Measurements from ENCODE around the gene GIMAP8.
"Not testable (repeated sequence)": the region's sequence is repeated elsewhere in the genome, so short reads cannot be mapped to it uniquely, and the experiment has no call there.

GIMAP8 gene

GRCh38 chr7:150464962-150465361 is 14.5 kb downstream of the GIMAP8 start:
- no peak for DNase-seq (ENCODE audit: low read depth, low spot score)

DNA sequence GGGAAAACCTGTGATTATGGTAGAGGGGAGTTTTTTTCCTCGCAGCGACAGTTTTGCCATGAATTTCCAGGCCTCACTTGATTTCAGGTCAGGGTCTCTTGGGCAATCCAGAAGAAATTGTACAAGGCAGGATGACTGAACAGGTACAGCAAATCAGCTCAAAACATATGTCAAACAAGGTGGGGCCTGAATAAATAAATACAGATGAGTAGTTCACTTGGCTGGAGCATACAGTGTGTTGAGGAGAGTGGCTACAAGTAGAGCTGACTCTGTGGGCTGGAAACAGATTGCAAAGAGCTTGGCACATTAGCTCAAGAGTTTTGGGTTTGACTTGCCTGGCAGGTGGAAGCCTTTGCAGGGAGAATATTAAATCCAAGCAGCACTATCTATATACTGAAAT is 15.0 kb downstream of the GIMAP8 start:
- DNase-seq (ENCODE audit: low read depth, low spot score) = no peak

DNA sequence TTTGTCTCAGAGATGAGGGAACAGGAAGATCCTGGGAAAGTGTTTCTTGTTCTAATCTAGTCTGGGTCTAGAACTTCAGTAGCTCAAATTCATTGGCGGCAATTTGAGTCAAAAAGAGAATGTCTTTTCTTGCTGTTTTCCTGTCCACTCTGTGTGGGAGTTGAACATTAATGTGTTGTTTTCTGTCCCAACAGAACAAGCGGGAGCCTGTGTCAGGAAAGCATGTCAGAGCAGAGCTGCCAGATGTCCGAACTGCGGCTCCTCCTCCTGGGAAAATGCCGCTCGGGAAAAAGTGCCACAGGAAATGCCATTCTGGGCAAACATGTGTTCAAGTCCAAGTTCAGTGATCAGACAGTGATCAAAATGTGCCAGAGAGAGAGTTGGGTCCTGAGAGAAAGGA is 16.0 kb downstream of the GIMAP8 start:
- DNase-seq (ENCODE audit: low read depth, low spot score) = no peak

GRCh38 chr7:150468241-150468640 is 17.8 kb downstream of the GIMAP8 start:
- DNase-seq (ENCODE audit: low read depth, low spot score) = no peak

DNA sequence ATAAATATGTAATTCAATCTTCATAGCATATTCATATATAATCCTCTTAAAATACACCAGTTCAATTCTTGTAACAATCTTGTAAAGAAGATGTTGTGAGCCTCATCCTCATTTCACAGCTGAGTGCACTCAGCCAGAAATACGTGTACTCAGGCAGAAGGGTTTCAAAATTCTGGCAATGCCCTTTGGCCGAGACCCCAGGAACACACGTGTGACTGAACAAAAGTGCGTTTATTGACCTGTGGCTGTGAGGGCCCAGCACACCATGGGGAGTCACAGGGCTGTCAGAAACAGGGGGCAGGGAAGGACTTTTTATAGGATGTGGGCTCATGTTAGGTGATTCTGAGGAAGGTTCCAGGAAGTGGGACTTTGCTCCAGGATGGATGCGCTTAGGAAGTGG is 21.5 kb downstream of the GIMAP8 start:
- DNase-seq (ENCODE audit: low read depth, low spot score) = no peak

DNA sequence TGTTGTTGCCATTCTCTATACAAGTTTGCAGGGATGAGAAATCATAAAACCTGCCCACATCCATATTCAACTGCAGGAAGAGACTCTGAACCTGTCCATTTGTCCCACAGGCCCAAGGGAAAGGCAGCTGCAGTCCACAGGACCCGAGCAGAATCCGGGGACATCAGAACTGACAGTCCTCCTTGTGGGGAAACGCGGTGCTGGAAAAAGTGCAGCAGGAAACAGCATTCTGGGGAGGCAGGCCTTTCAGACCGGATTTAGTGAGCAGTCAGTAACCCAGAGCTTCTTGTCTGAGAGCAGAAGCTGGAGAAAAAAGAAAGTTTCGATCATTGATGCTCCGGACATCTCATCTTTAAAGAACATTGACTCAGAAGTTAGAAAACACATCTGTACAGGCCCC is 23.5 kb downstream of the GIMAP8 start:
- no peak for DNase-seq (ENCODE audit: low read depth, low spot score)

GRCh38 chr7:150476285-150476684 is 25.9 kb downstream of the GIMAP8 start:
- no peak for DNase-seq (ENCODE audit: low read depth, low spot score)

DNA sequence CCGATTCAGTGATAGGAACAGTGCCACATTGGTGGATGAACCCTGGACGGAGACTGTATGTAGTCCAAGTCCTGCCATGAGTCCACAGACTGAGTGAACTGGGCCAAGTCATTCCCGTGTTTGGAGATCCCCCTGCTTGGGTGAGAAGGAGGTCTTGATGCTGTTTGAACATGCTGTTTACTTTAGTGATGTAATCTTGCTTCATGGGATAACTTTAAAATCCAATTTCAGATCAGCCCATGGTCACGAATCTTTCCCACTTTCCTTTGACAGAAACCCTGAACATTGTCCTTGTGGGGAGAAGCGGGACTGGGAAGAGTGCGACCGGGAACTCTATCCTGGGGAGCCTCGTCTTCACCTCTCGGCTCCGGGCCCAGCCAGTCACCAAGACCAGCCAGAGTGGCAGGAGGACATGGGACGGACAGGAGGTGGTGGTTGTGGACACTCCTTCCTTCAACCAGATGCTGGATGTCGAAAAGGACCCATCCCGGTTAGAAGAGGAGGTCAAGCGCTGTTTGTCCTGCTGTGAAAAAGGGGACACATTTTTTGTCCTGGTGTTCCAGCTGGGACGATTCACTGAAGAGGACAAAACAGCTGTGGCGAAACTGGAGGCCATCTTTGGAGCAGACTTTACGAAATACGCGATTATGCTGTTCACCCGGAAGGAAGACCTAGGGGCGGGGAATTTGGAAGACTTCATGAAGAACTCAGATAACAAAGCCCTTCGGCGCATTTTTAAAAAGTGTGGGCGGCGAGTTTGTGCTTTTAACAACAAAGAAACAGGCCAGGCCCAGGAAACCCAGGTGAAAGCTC is 26.6 kb downstream of the GIMAP8 start:
- DNase-seq (ENCODE audit: low read depth, low spot score) = peak; percentile 3

- no peak for DNase-seq (ENCODE audit: low read depth, low spot score)
Observed at GRCh38 chr7:150479023-150479716, 28.7 kb downstream of the GIMAP8 start.

DNA sequence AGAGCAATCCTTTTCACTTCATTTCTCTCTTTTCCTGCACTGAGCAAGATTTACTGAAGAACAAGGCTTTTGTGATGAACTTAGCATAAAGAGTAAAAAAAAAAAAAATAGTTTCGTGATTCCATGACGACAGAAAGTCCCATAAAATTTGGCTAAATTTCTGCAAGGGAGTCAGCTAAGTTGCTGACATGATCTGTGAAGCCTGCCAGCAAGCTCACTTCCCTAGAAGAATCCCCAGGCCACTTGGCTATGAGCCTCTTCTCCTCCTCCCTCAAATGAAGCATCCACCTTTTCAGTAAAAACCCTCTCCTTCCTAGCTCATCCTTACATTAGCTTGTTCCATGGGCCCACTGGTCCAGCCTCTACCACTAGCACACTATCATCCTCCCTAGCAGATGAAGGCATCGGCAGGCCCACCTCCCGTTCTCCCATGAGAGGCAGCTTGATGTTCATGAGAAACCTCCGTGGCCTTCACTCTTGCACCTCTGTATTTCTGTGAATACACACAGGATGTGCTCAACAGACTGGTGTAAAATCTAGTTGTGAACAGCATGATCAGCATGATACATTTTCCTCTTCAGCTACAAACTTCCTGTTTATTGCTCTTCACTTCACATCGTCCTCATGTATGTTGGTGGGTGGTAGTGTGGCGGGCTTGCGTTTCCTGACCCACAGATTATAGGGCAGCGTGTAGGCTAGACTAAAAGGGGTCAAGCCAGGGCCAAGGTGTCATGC is 30.9 kb downstream of the GIMAP8 start:
- no peak for DNase-seq (ENCODE audit: low read depth, low spot score)

- DNase-seq (ENCODE audit: low read depth, low spot score) = no peak
Observed at GRCh38 chr7:150481922-150482321, 31.5 kb downstream of the GIMAP8 start.

GRCh38 chr7:150483514-150483913 is 33.1 kb downstream of the GIMAP8 start:
- DNase-seq (ENCODE audit: low read depth, low spot score) = not testable (repeated sequence)

GRCh38 chr7:150484071-150484470 is 33.6 kb downstream of the GIMAP8 start:
- DNase-seq (ENCODE audit: low read depth, low spot score) = not testable (repeated sequence)

GRCh38 chr7:150487625-150488024 is 37.2 kb downstream of the GIMAP8 start:
- no peak for DNase-seq (ENCODE audit: low read depth, low spot score)

GRCh38 chr7:150489782-150490181 is 39.4 kb downstream of the GIMAP8 start:
- DNase-seq (ENCODE audit: low read depth, low spot score) = no peak

- DNase-seq (ENCODE audit: low read depth, low spot score) = not testable (repeated sequence)
Observed at GRCh38 chr7:150493442-150493841, 43.0 kb downstream of the GIMAP8 start.

GRCh38 chr7:150502519-150502918 is 52.1 kb downstream of the GIMAP8 start:
- no peak for DNase-seq (ENCODE audit: low read depth, low spot score)

DNA sequence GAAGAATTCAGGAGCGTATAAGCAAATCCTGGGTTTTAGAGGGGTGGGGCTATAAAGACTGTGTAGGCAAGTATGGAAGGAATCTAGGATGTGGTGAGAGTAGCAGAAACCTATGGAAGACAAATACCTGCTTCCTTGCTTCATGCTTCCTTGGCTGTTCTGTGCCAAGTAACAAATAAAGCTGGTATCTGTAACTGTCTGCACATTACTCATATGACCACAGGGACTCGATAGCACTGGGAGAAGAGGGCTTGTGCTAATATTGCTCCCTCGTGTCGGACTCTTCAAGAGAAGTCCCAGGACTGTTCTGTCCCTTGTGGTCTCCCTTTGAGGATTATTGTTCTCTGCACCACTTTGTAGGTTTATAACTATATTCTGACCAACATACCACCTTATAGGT is 52.7 kb downstream of the GIMAP8 start:
- DNase-seq (ENCODE audit: low read depth, low spot score) = no peak

- DNase-seq (ENCODE audit: low read depth, low spot score) = no peak
Observed at GRCh38 chr7:150503581-150503980, 53.2 kb downstream of the GIMAP8 start.

- no peak for DNase-seq (ENCODE audit: low read depth, low spot score)
Observed at GRCh38 chr7:150507947-150508602, 57.6 kb downstream of the GIMAP8 start.

- no peak for DNase-seq (ENCODE audit: low read depth, low spot score)
Observed at GRCh38 chr7:150511048-150511447, 60.6 kb downstream of the GIMAP8 start.

DNA sequence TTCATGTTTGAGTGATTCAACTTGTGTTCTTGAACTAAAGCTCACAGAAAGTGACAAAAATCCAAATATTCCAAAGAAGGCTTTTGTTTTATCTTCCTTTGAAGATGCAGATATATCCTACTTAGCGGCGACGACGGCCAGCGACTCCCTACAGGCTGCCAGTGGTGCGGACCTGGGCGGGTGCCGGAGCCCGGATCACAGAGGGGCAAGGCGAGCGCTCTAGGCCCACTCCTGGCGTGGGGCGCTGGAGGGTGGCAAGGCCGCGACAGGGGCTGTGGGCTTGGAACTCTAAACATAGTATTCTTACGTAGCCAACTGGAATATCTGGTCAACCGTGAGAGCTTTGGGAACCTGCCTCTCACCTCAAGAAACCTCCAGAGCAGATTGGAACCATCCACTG is 63.3 kb downstream of the GIMAP8 start:
- no peak for DNase-seq (ENCODE audit: low read depth, low spot score)
